Measurements from ENCODE around the gene WDR62.

DNA sequence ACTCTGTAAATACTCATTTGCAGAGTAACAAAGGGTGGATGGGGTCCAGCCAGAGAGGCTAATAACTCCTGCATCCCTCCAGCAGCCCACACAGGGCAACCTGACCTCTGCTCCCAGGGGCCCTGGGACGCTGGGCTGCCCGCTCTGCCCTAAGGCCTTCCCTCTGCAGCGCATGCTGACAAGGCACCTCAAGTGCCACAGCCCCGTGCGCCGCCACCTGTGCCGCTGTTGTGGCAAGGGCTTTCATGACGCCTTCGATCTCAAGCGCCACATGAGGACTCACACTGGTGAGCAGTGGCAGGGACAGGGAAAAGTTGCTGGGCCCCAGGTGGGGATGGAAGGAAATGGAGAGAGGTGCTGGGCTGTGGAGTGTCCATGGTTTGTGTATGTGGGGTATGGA lies 58.0 kb downstream of the WDR62 start:
- TF ChIP-seq, protein P1, sequence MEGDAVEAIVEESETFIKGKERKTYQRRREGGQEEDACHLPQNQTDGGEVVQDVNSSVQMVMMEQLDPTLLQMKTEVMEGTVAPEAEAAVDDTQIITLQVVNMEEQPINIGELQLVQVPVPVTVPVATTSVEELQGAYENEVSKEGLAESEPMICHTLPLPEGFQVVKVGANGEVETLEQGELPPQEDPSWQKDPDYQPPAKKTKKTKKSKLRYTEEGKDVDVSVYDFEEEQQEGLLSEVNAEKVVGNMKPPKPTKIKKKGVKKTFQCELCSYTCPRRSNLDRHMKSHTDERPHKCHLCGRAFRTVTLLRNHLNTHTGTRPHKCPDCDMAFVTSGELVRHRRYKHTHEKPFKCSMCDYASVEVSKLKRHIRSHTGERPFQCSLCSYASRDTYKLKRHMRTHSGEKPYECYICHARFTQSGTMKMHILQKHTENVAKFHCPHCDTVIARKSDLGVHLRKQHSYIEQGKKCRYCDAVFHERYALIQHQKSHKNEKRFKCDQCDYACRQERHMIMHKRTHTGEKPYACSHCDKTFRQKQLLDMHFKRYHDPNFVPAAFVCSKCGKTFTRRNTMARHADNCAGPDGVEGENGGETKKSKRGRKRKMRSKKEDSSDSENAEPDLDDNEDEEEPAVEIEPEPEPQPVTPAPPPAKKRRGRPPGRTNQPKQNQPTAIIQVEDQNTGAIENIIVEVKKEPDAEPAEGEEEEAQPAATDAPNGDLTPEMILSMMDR (IDR thresholded peaks at IDR 0.05), result no peak
- TF ChIP-seq POLR2AphosphoS5 (IDR thresholded peaks at IDR 0.05) (no peak), EP300 (IDR thresholded peaks at IDR 0.05) (no peak)
